ENCODE results near the gene ZBP1.
A peak's percentile ranks its signal among the peaks of the same experiment; 100 is the strongest.

The ZBP1 gene

DNA sequence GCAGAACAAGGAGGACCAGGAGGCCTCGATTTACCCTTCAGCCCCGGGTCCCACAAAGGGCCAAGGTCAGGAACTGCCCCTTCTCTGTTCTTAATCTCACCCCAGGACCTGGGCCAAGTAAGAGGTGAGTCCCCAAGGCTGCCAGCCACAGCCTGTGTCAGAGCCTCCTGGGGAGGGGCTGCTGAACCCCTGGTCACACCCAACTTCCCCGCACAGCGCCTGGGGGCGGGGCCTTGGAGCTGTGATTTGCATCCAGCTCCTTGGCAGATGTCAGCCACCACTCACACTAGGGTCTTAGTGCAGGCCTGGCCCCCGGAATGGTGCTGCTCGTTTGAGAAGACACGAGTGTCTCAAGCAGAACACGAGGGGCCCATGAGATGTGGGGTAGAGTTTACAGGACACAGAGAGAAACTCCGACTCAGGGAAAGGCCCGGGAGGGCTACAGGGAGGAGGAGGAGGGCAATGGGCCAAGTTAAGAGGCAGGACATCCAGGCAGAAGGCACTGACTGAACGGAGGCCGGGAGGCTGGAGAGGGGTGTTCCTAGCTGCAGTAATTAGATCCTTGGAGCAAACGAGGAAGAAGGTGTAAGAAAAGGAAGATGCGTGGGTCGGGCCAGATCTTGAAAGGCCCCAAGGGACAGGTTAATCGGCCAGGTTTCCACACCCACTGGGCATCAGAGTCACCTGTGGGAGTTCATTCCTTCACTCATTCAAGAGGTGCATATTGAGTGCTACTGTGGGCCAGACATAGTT, 26.9 kb downstream of the ZBP1 start:
- Histone ChIP-seq H3K4me2 (peak overlapping the region in 10 of 11 experiments; percentile 17 to 58 (median 44); a peak in 16 of 22 replicates), H3K36me3 (no peaks in the 10 kb centered on the region), H3K9ac (peak overlapping the region in 1 of 11 experiments; percentile 18; a peak in 1 of 22 replicates), H4K20me1 (peaks cover 0 to 22% (median 0%) of the 10 kb centered on the region in 11 experiments; a peak in 4 of 22 replicates), H3K27me3 (no peaks in the 10 kb centered on the region), H3K4me1 (peaks cover 5 to 39% (median 34%) of the 10 kb centered on the region in 10 experiments; a peak in 17 of 20 replicates), H3K27ac (no peak overlapping the region), H3K4me3 (no peak overlapping the region), H3K9me3 (replicated peaks in 1 of 11) (no peaks in the 10 kb centered on the region)
- TF ChIP-seq Cebpa-rat (IDR thresholded peaks at IDR 0.05): no peak

DNA sequence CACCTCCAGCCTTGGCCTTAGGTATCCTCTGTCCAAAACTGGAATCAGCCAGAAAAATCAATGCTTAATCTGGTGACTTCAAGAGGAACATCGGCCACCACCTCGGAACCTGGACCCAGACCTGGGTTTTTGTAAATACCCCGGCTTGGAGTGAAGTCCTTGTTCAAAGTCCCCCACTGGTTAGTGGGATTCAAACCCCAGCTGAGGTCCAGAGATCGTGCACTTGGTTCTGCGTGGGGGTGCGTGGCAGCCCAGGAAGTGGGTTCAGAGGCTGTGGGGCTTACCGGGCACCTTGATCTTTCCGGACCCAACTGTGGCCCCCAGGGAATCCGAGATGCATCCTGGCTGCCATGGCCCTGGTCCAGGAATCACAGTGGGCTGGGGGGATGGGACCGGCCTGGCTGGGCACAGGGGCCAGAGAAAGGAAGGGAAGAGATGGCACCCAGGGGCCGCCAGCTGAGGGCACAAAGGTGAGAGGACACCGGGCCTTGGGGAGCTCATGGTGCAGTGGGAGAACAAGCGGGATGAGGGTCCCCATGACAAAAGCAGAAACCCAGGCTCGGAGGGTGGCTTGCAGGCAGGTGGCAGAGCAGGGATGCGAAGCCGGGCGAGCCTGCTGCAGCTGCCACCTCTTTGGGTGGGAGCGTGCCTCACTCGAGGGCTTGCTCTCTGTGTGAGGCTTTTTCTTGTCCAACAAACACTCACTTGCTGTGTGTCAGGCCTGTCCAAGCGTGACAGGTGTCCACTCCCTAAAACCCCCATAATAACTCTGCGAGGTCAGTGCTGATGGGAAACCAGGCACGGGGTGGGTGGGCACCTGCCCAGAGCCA, 27.7 kb downstream of the ZBP1 start:
- H4K20me1 ChIP-seq: peaks cover 0 to 22% (median 0%) of the 10 kb centered on the region in 11 experiments; a peak in 4 of 22 replicates
- H3K4me1 ChIP-seq: peaks cover 5 to 39% (median 34%) of the 10 kb centered on the region in 10 experiments; a peak in 17 of 20 replicates
- H3K27ac ChIP-seq: no peak overlapping the region
- no peaks in the 10 kb centered on the region for H3K27me3 ChIP-seq
- H3K9me3 ChIP-seq (replicated peaks in 1 of 11): peaks cover 4 to 7% (median 6%) of the 10 kb centered on the region in 11 experiments; a peak in 18 of 22 replicates
- 0 out of 22 replicates have a peak overlapping the region, but pooled peaks of 1 of the 11 experiments have one; percentile 33 for H3K9ac ChIP-seq
- peak overlapping the region in 8 of 11 experiments; percentile 24 to 58 (median 48); a peak in 15 of 22 replicates for H3K4me2 ChIP-seq
- no peak overlapping the region for H3K4me3 ChIP-seq
- no peaks in the 10 kb centered on the region; a peak in 1 of 22 replicates for H3K36me3 ChIP-seq
- no peak for TF ChIP-seq Cebpa-rat (IDR thresholded peaks at IDR 0.05)

DNA sequence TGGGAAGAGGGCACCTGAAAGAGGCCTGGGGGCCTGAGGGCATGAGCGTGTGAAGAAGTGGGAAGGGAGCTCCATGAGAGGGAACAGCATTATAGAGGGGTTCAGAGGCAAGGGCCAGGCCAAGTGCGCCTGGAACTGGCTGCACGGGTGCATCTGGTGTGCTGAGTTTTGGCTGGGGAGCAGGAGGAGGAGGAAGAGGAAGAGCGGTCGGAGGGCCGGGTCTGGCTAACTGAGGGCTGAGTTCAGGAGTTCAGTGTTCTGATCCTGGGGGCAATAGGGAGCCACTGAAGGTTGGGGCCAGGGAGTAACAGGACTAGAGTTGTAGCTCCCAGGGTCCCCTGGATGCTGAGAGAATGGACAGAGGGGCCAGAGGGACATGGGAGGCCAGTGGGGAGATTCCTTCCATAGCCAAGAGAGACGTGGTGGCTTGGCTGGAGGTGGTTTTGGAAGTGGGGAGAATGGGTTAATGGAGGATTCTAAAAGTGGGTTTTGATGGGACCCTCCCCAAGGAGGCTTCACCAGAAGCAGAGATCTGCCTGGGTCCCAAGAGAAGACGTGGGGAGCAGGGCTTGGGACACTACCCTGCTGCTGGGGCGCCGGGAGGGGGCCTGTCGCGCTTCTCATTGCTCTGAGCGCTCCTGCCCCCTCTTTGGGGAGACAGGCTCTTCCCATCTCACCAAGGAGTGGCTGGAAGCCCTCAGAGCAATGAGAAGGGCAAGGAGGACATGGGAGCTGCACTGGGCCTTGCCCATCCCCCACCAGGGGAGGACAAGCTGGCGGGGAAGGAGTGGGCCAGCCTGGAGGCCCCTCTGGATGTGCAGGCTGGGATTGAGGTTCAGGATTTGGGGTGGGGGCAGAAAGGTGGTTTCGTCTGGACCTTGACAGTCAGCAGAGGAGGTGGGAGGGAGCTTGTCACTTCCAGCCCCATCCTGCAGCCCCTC, 28.7 kb downstream of the ZBP1 start:
- Histone ChIP-seq H3K4me3 (no peak overlapping the region), H3K4me2 (peak overlapping the region in 8 of 11 experiments; percentile 9 to 58 (median 48); a peak in 13 of 22 replicates), H3K27ac (no peak overlapping the region), H3K36me3 (no peaks in the 10 kb centered on the region; a peak in 1 of 22 replicates), H3K9me3 (replicated peaks in 1 of 11) (peaks cover 5 to 14% (median 8%) of the 10 kb centered on the region in 11 experiments; a peak in 18 of 22 replicates), H3K27me3 (no peaks in the 10 kb centered on the region), H4K20me1 (peaks cover 0 to 22% (median 0%) of the 10 kb centered on the region in 11 experiments; a peak in 3 of 22 replicates), H3K9ac (no peak overlapping the region; a peak in 1 of 22 replicates), H3K4me1 (peaks cover 5 to 33% (median 30%) of the 10 kb centered on the region in 10 experiments; a peak in 17 of 20 replicates)
- TF ChIP-seq Cebpa-rat (IDR thresholded peaks at IDR 0.05): no peak

DNA sequence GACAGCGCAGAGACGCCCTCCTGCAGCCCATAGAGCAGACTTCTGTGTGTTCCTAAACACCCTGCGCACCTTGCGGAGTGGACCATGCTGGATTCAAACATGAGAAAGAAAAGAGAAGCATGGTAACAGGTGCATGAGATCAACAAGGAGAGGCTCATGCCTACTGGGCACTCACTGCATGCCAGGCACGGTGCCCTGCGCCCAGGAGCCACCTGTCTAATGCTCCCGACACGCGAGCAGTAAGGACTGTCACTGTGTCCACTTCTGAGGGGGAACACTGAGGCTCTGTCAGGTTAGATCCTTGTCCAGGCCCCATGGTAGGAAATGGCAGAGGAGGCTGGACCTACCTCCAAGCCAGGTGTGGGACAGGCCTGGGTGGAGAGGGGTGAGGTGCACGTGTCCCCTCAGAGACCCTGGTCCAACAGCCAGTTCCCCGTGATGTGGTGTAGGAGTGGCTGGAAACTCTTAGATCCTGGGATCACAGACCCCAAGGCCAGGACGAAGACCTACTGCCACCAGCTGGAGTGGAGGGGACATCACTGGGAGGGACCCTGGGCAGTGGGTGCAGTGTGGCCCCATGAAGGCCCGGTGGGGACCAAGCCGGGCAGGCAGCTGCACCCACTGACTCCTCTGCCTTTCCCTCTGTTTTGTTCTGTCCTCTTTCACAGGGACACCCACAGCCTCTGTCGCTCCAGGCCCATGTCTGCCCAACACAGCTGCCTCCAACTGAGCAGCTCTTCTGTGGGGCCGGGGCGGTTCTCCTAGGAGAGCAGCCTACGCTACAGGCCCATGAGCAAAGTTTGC, 29.5 kb downstream of the ZBP1 start:
- H3K9ac ChIP-seq: no peak overlapping the region
- peak overlapping the region in 5 of 11 experiments; percentile 26 to 54 (median 48); a peak in 4 of 22 replicates for H3K4me2 ChIP-seq
- H4K20me1 ChIP-seq: peaks cover 0 to 20% (median 0%) of the 10 kb centered on the region in 11 experiments; a peak in 3 of 22 replicates
- peaks cover 5 to 14% (median 8%) of the 10 kb centered on the region in 11 experiments; a peak in 18 of 22 replicates for H3K9me3 ChIP-seq (replicated peaks in 1 of 11)
- peaks cover 5 to 33% (median 30%) of the 10 kb centered on the region in 10 experiments; a peak in 17 of 20 replicates for H3K4me1 ChIP-seq
- no peak overlapping the region for H3K27ac ChIP-seq
- H3K36me3 ChIP-seq: no peaks in the 10 kb centered on the region; a peak in 1 of 22 replicates
- no peaks in the 10 kb centered on the region for H3K27me3 ChIP-seq
- TF ChIP-seq Cebpa-rat (IDR thresholded peaks at IDR 0.05): no peak
- H3K4me3 ChIP-seq: no peak overlapping the region

DNA sequence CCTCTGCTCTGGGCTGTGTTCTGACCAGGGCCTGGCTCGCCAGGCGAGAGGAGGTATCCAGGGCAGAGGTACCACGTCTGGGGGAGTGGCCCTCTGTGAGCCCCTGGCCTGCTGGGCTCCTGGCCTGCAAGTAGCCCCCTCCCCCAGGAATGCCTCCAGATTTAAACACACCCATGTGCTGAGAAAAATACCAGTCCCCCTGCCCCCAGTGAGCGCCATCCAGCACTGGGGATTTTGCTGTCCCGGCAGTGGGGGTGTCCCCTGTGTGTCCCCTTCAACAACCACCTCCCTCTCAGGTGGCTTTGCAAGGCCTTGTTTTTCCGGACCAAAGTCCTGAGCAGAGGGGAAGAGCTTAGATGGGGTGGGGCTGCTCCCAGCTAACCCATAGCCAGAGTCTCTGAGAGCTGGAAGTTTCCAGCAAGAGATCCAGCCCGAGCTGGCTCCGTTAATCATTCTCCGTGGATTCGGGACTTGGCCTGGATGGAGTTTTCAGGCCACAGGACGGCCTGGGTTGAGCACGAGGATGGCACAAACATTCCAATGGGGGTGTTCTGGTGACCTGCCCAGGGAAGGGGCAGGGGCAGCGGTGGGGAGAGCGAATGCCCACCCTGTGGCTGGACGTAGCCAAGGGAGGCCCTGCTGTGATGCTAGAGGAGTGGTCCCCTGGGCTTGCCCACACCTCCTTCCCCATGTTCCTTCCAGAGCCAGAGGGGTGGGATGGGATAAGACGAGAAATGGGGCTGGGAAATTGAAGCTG, 30.3 kb downstream of the ZBP1 start:
- no peak overlapping the region for H3K4me3 ChIP-seq
- TF ChIP-seq Cebpa-rat (IDR thresholded peaks at IDR 0.05): no peak
- H3K36me3 ChIP-seq: no peaks in the 10 kb centered on the region; a peak in 1 of 22 replicates
- no peak overlapping the region for H3K27ac ChIP-seq
- H3K4me1 ChIP-seq: peaks cover 5 to 33% (median 30%) of the 10 kb centered on the region in 10 experiments; a peak in 17 of 20 replicates
- no peak overlapping the region for H3K9ac ChIP-seq
- peaks cover 5 to 14% (median 8%) of the 10 kb centered on the region in 11 experiments; a peak in 18 of 22 replicates for H3K9me3 ChIP-seq (replicated peaks in 1 of 11)
- H3K27me3 ChIP-seq: no peaks in the 10 kb centered on the region
- H3K4me2 ChIP-seq: no peak overlapping the region
- peaks cover 0 to 17% (median 0%) of the 10 kb centered on the region in 11 experiments; a peak in 3 of 22 replicates for H4K20me1 ChIP-seq

GRCh38 chr20:57589123-57589727, 31.0 kb downstream of the ZBP1 start:
- Histone ChIP-seq H3K36me3 (no peaks in the 10 kb centered on the region; a peak in 1 of 22 replicates), H3K27me3 (no peaks in the 10 kb centered on the region), H3K4me1 (peaks cover 5 to 33% (median 30%) of the 10 kb centered on the region in 10 experiments; a peak in 17 of 20 replicates), H3K9me3 (replicated peaks in 1 of 11) (peaks cover 5 to 14% (median 8%) of the 10 kb centered on the region in 11 experiments; a peak in 18 of 22 replicates), H3K4me2 (no peak overlapping the region), H3K9ac (no peak overlapping the region), H4K20me1 (peaks cover 0 to 17% (median 0%) of the 10 kb centered on the region in 11 experiments; a peak in 3 of 22 replicates), H3K27ac (no peak overlapping the region), H3K4me3 (no peak overlapping the region)
- TF ChIP-seq Cebpa-rat (IDR thresholded peaks at IDR 0.05): no peak

All from BLaER1 treated with 17β-estradiol and CSF1 and Interleukin-3, amounts not matched to agents 10 nM and 100 nM (cell line).